ENCODE data around the gene TAP2.
"Not testable (repeated sequence)": the region's sequence is repeated elsewhere in the genome, so short reads cannot be mapped to it uniquely, and the experiment has no call there.

DNA sequence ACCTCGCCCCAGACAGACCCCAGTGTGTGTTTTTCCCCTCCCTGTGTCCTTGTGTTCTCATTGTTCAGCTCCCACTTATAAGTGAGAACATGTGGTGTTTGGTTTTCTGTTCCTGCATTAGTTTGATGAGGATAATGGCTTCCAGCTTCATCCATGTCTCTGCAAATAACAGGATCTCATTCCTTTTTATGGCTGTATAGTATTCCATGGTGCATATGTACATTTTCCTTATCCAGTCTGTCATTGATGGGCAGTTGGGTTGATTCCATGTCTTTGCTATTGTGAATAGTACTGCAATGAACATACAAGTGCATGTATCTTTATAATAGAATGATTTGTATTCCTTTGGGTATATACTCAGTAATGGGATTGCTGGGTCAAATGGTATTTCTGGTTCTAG, 35.4 kb upstream of the TAP2 start:
- TF ChIP-seq, protein P1, sequence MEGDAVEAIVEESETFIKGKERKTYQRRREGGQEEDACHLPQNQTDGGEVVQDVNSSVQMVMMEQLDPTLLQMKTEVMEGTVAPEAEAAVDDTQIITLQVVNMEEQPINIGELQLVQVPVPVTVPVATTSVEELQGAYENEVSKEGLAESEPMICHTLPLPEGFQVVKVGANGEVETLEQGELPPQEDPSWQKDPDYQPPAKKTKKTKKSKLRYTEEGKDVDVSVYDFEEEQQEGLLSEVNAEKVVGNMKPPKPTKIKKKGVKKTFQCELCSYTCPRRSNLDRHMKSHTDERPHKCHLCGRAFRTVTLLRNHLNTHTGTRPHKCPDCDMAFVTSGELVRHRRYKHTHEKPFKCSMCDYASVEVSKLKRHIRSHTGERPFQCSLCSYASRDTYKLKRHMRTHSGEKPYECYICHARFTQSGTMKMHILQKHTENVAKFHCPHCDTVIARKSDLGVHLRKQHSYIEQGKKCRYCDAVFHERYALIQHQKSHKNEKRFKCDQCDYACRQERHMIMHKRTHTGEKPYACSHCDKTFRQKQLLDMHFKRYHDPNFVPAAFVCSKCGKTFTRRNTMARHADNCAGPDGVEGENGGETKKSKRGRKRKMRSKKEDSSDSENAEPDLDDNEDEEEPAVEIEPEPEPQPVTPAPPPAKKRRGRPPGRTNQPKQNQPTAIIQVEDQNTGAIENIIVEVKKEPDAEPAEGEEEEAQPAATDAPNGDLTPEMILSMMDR (IDR thresholded peaks at IDR 0.05 in 8 of 11, conservative IDR thresholded peaks at IDR 0.05 in 3 of 11) = not testable (repeated sequence)
- TF ChIP-seq POLR2A (IDR thresholded peaks at IDR 0.05) = not testable (repeated sequence)

All from spleen (tissue), 7 donors.